GM19240 (cell line): ENCODE results near the gene SSU72.

Source experiments
- DNase-seq: peaks from one replicate; pipeline ENCODE4 v3.0.0; 2011; ENCODE audit warnings: low spot score; ENCODE audit not compliant: insufficient read length

The SSU72 gene

GRCh38 chr1:1574721-1575537, at the start of gene SSU72:
SSU72 (minus strand) TSS chr1:1574863; CDS start chr1:1574557, 306 bp downstream.
- DNase-seq = peak; percentile 96

GRCh38 chr1:1623631-1624442, 49.2 kb upstream of the SSU72 start:
- no peak for DNase-seq

- no peak for DNase-seq
Observed at GRCh38 chr1:1623181-1623630, 48.5 kb upstream of the SSU72 start.

- no peak for DNase-seq
Observed at GRCh38 chr1:1622788-1623094, 48.1 kb upstream of the SSU72 start.

- no peak for DNase-seq
Observed at GRCh38 chr1:1622010-1622787, 47.5 kb upstream of the SSU72 start.

GRCh38 chr1:1621173-1622009, 46.7 kb upstream of the SSU72 start:
- no peak for DNase-seq

GRCh38 chr1:1620433-1621139, 45.9 kb upstream of the SSU72 start:
- DNase-seq = no peak

- DNase-seq = no peak
Observed at GRCh38 chr1:1619917-1620361, 45.3 kb upstream of the SSU72 start.

- no peak for DNase-seq
Observed at GRCh38 chr1:1618396-1619068, 43.9 kb upstream of the SSU72 start.

GRCh38 chr1:1617925-1618324, 43.3 kb upstream of the SSU72 start:
- no peak for DNase-seq

- DNase-seq = no peak
Observed at GRCh38 chr1:1617516-1617915, 42.9 kb upstream of the SSU72 start.

GRCh38 chr1:1616838-1617237, 42.2 kb upstream of the SSU72 start:
- DNase-seq = no peak

GRCh38 chr1:1616045-1616790, 41.6 kb upstream of the SSU72 start:
- no peak for DNase-seq

- DNase-seq = peak; percentile 100
Observed at GRCh38 chr1:1615256-1616044, 40.8 kb upstream of the SSU72 start, which contains the start of gene MIB2. MIB2 (plus strand) TSS chr1:1615500; CDS start chr1:1623453, 7,953 bp downstream.

- DNase-seq = no peak
Observed at GRCh38 chr1:1614954-1615255, 40.2 kb upstream of the SSU72 start.

- no peak for DNase-seq
Observed at GRCh38 chr1:1614204-1614953, 39.7 kb upstream of the SSU72 start.

- no peak for DNase-seq
Observed at GRCh38 chr1:1613509-1614082, 38.9 kb upstream of the SSU72 start.
